HUES48 (cell line): ENCODE measurements around the gene ANK2.

Source experiments
- H3K27ac ChIP-seq: one replicate; pipeline ENCODE4 v1.7.0; 2013; ENCODE audit warnings: low read depth, low read length, inconsistent platforms
- H3K27me3 ChIP-seq: 2 replicates; pipeline ENCODE4 v1.6.1; 2013; ENCODE audit warnings: mild to moderate bottlenecking, low read length; ENCODE audit not compliant: control insufficient read depth, insufficient read depth
- H3K36me3 ChIP-seq: 2 replicates; pipeline ENCODE4 v1.6.1; 2013; ENCODE audit warnings: low read length; ENCODE audit not compliant: control insufficient read depth, insufficient read depth
- H3K4me1 ChIP-seq: 2 replicates; pipeline ENCODE4 v1.6.1; 2013; ENCODE audit warnings: mild to moderate bottlenecking, low read length; ENCODE audit not compliant: control insufficient read depth, insufficient read depth
- H3K4me3 ChIP-seq: 2 replicates; pipeline ENCODE4 v1.5.1; 2013; ENCODE audit warnings: mild to moderate bottlenecking, low read depth, low read length
- H3K9ac ChIP-seq: 2 replicates; pipeline ENCODE4 v1.6.1; 2013; ENCODE audit warnings: mild to moderate bottlenecking, low read depth, low read length, moderate library complexity
- H3K9me3 ChIP-seq: 2 replicates; pipeline ENCODE4 v1.6.1; 2013; ENCODE audit warnings: low read length; ENCODE audit not compliant: control insufficient read depth, insufficient read depth

The ANK2 gene

DNA sequence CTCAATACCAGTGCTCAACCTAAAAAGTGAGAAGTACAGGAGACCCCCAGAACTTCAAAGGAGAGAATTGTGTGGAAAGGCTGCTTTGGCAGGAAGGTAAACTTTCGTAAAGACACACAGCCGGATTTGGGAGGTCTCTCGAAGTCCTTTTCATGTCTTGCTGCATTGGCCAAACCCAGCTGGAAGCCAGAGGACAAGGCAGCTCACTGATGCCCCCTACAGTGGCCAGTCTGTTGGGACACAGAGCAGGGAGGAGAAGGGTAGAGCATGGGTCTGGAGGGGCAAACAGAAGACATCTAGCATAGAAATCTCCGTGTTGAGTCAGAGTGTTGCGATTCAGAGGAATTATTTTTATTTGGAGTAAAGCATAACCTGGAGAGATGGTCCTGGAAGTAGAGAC, 198.9 kb downstream of the ANK2 start:
- Histone ChIP-seq H3K9me3 (no peaks in the 10 kb centered on the region), H3K27me3 (no peaks in the 10 kb centered on the region), H3K27ac (no peak overlapping the region), H3K4me3 (no peak overlapping the region), H3K36me3 (no peaks in the 10 kb centered on the region), H3K9ac (no peak overlapping the region), H3K4me1 (no peaks in the 10 kb centered on the region)

DNA sequence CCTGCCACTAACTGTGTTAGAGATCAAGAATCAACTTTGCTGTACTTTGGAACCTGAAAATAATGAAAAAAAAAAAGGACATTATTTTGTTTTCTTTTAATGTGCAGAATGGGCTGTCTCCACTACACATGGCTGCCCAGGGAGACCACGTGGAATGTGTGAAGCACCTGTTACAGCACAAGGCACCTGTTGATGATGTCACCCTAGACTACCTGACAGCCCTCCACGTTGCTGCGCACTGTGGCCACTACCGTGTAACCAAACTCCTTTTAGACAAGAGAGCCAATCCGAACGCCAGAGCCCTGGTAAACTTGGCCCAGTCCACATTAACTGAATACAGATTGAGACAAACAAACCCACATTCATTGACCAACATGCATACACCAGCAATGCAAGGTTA, 206.2 kb downstream of the ANK2 start:
- Histone ChIP-seq H3K9ac (no peak overlapping the region), H3K27ac (no peak overlapping the region), H3K4me3 (no peak overlapping the region), H3K9me3 (no peaks in the 10 kb centered on the region), H3K4me1 (peaks cover 1% of the 10 kb centered on the region; the same call in 1 of the 2 replicates), H3K27me3 (no peaks in the 10 kb centered on the region), H3K36me3 (peaks cover 28% of the 10 kb centered on the region)

DNA sequence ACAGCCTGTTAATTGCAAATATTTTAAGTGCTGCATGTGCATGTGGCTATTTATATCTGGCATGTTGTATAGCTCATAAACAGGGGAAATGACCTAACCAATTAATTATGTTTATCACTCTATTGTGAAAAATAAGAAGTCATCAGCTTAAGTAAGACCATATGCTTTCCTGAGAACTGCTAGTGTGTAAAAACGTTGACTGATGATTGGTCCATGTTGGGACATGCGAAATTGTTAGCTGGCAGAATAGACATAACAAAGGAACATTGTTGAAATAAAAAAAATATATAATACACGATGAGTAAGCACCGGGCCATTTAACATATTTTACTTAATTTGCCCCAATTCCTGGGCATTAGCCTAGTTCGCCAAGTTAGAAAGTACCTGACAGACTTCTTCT, 207.5 kb downstream of the ANK2 start:
- Histone ChIP-seq H3K27ac (no peak overlapping the region), H3K36me3 (peaks cover 31% of the 10 kb centered on the region), H3K27me3 (no peaks in the 10 kb centered on the region), H3K9ac (no peak overlapping the region), H3K9me3 (no peaks in the 10 kb centered on the region), H3K4me1 (peaks cover 5% of the 10 kb centered on the region; the same call in 1 of the 2 replicates), H3K4me3 (no peak overlapping the region)

DNA sequence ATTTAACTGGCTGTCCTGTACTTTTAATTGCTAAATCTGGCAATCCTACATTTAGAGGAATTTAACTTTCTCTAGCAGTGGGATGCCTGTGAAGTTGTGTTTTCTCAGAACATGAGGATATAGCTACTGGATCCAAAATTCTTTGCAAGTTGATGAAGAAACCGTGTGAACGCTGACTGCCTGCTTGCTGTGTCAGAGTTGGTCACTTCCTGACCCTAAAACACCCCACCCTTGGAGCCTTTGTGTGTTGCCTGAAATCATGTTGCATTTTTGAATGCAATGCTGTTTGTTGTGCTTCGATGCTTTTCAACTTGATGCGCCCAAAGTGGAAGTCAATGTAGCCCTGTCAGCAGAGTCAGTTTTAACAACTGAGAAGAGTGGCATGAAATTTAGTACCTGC, 211.2 kb downstream of the ANK2 start:
- Histone ChIP-seq H3K9me3 (no peaks in the 10 kb centered on the region), H3K9ac (no peak overlapping the region), H3K4me1 (peaks cover 5% of the 10 kb centered on the region; the same call in 1 of the 2 replicates), H3K4me3 (no peak overlapping the region), H3K27ac (peak overlapping the region; percentile 26), H3K27me3 (no peaks in the 10 kb centered on the region), H3K36me3 (peaks cover 31% of the 10 kb centered on the region)

DNA sequence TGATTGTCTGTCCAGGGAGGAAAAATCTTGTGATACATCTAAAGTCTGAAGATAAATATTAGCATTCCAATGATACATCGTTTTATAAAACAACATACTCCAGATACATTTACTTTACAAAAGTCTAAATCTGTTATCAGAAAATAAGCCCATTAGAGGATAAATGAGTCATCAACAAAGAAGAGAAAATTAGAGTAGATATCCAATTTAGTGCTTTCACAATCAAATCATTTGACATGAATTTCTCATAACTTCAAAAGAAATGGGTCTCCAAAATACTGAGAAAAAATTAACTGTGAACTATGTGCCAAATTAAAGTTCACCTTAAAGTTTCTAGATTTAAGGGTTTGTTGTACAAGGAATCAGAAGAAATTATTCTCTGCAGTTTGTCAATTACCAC, 213.8 kb downstream of the ANK2 start:
- peaks cover 10% of the 10 kb centered on the region for H3K36me3 ChIP-seq
- H3K4me3 ChIP-seq = no peak overlapping the region
- H3K9me3 ChIP-seq = no peaks in the 10 kb centered on the region
- no peak overlapping the region for H3K9ac ChIP-seq
- H3K4me1 ChIP-seq = peaks cover 5% of the 10 kb centered on the region; the same call in 1 of the 2 replicates
- no peak overlapping the region for H3K27ac ChIP-seq
- H3K27me3 ChIP-seq = no peaks in the 10 kb centered on the region

DNA sequence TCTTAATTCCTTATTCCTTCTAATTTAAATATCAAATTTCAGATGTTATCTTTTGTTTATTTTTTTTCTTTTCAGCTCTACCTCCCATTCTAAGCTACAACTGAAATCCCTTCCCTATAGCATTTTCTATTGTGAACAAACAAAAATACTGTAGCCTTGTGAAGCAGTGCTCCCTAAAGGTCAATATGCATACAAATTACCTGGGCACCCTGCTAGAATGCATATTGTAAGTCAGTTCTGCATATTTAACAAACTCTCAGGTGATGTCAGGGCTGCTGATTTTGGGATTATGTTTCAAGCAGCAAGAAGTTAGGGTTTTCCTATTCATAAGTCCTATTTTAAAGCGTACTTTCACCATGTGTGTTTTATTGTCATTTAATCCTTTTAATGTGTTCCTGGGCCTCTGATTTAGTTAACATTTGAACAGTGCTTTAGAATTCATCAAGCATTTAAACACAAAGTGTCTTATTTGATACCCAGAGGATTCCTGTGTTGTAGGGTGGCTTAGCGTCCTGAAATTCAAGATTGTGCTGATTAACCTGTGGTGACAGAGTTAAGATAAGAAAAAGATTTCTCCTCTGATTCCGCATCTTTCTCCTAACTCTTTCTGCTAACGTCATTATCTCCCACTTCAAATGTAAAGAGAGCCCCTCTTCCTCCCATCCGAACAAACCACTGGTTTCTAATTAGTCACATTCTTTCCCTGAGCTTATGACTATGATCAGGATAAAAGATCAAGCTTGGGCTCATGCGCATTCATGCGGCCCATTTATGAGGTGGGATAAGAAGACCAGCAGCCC, 221.3 kb downstream of the ANK2 start:
- Histone ChIP-seq H3K9ac (no peak overlapping the region), H3K27me3 (no peaks in the 10 kb centered on the region), H3K9me3 (no peaks in the 10 kb centered on the region), H3K27ac (peak overlapping the region; percentile 84), H3K4me1 (peaks cover 38% of the 10 kb centered on the region), H3K36me3 (peaks cover 6% of the 10 kb centered on the region), H3K4me3 (peak overlapping the region; percentile 16; the same call in 1 of the 2 replicates)

DNA sequence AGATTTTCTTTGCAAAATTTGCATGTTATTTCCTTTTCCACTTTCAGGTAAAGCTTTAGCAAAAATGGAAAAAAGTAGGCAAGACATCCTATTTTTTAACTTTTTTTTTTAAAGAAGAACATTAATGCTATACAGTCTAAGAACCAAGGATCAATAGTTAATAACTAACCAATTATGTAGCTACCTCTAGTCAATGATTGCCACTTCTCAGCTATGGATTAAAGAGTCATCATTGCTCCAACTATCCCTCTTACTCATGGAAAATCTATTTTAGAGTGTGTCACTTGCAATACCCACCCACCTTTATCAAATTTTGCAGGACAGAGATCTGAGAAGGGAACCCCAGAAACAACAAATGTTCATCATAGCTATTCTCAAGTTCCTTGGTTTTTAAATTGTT, 223.1 kb downstream of the ANK2 start:
- Histone ChIP-seq H3K9me3 (no peaks in the 10 kb centered on the region), H3K4me3 (no peak overlapping the region), H3K9ac (no peak overlapping the region), H3K4me1 (peaks cover 38% of the 10 kb centered on the region), H3K36me3 (peaks cover 6% of the 10 kb centered on the region), H3K27me3 (no peaks in the 10 kb centered on the region), H3K27ac (no peak overlapping the region)

DNA sequence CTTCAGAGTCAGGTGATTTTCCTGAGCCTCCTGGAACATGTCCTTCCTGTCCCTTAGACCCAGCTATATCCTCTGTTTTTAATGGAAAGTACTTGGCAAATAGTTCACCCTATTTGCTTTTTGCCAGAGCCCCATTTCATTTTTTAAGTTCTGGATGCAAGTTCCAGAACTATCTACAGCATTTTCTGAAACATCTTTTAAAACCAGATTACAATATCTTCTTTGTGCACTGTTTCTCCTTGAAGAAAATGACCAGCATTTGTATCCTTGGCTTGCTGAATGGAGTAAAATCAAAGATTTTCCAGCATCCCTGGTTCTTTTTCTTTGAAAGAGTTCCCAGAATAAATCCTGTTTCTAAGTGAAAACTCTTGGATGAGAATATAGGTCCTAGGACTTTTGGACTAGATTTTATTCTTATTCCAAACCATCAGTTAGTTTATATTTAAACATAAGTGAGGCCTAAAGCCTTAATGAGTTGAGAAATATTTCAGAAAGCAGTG, 224.3 kb downstream of the ANK2 start:
- H3K9me3 ChIP-seq = no peaks in the 10 kb centered on the region
- peaks cover 8% of the 10 kb centered on the region for H3K36me3 ChIP-seq
- no peak overlapping the region for H3K4me3 ChIP-seq
- no peak overlapping the region for H3K27ac ChIP-seq
- peaks cover 40% of the 10 kb centered on the region for H3K4me1 ChIP-seq
- H3K27me3 ChIP-seq = no peaks in the 10 kb centered on the region
- no peak overlapping the region for H3K9ac ChIP-seq

DNA sequence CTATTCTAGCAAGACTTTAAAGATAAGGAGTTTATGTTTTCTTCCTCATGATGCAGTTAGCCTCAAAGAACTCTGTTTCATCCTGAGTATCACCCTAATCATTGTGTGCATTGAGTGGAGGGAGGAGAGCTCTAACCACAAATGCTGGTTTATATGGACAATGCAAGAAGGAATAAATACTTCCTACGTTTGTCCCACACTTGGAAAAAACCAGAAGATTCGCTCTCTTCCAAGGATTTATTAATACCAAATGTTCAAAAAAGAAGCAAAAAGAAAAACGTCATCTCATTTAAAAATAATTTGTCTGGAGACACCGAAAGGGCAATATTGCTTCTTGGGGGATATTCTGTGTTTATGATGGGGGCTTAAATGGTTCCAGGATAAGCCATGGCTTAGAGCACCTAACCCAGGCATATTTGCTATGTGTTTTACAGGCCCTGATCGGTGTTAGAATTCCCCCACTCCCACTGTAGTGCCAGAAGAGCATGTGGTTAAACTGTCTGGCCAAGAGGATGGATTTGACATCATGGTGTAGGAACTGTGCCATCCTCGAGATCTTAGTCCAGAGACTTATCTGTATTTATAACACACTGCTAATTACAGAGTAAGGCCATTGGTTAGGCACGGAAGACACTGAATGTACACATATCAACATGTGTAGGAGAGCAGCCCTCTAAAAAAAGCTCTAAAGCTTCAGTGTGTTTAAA, 227.2 kb downstream of the ANK2 start:
- peaks cover 14% of the 10 kb centered on the region for H3K36me3 ChIP-seq
- no peak overlapping the region for H3K4me3 ChIP-seq
- H3K9ac ChIP-seq = no peak overlapping the region
- no peak overlapping the region for H3K27ac ChIP-seq
- H3K27me3 ChIP-seq = no peaks in the 10 kb centered on the region
- peaks cover 18% of the 10 kb centered on the region for H3K4me1 ChIP-seq
- no peaks in the 10 kb centered on the region for H3K9me3 ChIP-seq

DNA sequence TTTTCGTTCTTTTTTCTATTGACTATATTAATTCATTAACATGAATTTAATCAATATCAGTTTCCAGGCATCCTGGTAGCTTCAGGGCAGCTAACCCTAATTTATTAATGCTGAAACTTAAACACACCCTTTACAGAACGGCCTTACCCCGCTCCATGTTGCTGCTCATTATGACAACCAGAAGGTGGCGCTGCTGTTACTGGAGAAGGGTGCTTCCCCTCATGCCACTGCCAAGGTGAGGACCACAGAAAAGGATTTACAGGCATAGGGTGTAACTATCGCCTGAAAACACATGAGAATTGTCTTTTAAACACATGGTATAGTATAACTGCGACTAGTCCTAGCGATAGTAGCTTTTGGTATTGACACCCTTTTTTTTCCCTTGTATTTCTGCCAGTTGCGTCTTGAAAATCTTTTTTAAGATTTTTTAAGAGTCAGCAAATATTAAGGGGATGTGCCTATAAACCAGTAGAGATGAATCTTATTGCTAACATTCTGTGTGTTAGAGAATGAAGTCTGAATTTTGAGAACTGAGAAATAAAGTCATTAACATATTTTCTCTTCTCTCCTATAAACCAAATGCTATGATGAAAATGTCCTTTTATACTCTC, 229.0 kb downstream of the ANK2 start:
- no peak overlapping the region for H3K27ac ChIP-seq
- no peaks in the 10 kb centered on the region for H3K9me3 ChIP-seq
- H3K27me3 ChIP-seq = no peaks in the 10 kb centered on the region
- H3K4me3 ChIP-seq = no peak overlapping the region
- peaks cover 22% of the 10 kb centered on the region for H3K36me3 ChIP-seq
- no peak overlapping the region for H3K9ac ChIP-seq
- 0 out of 2 replicates have a peak, but pooled peaks cover 4% of the 10 kb centered on the region for H3K4me1 ChIP-seq

DNA sequence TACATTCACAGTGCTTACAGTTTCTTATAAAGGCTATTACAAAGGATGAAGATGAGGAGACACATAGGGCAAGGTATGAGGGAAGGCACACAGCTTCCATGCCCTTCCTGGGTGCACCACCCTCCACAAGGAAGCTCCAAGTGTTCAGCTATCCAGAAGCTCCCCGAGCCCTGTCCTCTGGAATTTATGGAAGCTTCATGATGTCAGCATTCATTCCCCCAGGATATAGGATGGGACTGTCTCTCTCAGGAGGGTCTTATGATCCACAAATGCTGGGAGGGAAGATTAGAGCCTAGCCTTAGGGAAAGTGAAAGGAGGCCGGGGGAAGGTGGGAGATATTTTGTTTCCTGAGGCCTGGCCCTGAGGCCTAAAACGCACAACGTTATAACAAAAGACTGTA, 236.0 kb downstream of the ANK2 start:
- Histone ChIP-seq H3K9me3 (no peaks in the 10 kb centered on the region), H3K9ac (no peak overlapping the region), H3K27ac (no peak overlapping the region), H3K4me3 (no peak overlapping the region), H3K4me1 (peaks cover 8% of the 10 kb centered on the region), H3K36me3 (peaks cover 39% of the 10 kb centered on the region), H3K27me3 (no peaks in the 10 kb centered on the region)
